AG04450 (cell line): Measurements from ENCODE around the gene TRUB1. TPM values are rescaled to one million over a fixed set of nuclear protein-coding genes. Genes with fewer than 3 reads are reported as not detected.

ENCODE experiments used
- CTCF ChIA-PET: fragments of 300-600, 350-600 bp; formaldehyde crosslinking; extraction: SDS; loops from one replicate; lab custom pipeline; 2022; ENCODE audit warnings: antibody characterized with exemption, inconsistent platforms; lab: Charles Lee
- POLR2A ChIA-PET: fragments of 350-600 bp; formaldehyde crosslinking; extraction: SDS; loops from one replicate; lab custom pipeline; 2021; ENCODE audit warnings: antibody characterized with exemption, inconsistent platforms; lab: Yijun Ruan, JAX
- DNase-seq: peaks from one replicate; pipeline ENCODE4 v3.0.0-alpha.2; 2011; ENCODE audit warnings: low read depth, low spot score
- H3K27ac ChIP-seq: one replicate; pipeline ENCODE4 v1.5.1; 2012; ENCODE audit warnings: low read depth, low read length, control low read depth
- H3K27me3 ChIP-seq: one replicate; pipeline ENCODE4 v1.6.0; 2012; ENCODE audit warnings: low read length; ENCODE audit not compliant: control insufficient read depth, insufficient read depth
- H3K4me3 ChIP-seq: 2 replicates; pipeline ENCODE4 v1.5.1; 2011; ENCODE audit warnings: mild to moderate bottlenecking, low read depth, low read length, control low read depth
- H3K9me3 ChIP-seq: 2 replicates; pipeline ENCODE4 v1.5.1; 2012; ENCODE audit warnings: low read length; ENCODE audit not compliant: control insufficient read depth, insufficient read depth
- CTCF ChIP-seq: IDR thresholded peaks from 2 replicates; pipeline ENCODE4 v1.5.1; 2011; ENCODE audit warnings: low read depth, low read length, control low read depth, inconsistent platforms
- polyA plus RNA-seq: library from polyadenylated mRNA; depleted of rRNA; stranded (reverse); fragments of >200 nt; gene quantifications from 2 replicates; pipeline ENCODE4 v1.2.3, GENCODE V29; 2011

Gene TRUB1
- polyA plus RNA-seq, 1 experiment, result 21.0 TPM

GRCh38 chr10:114922003-114922402 is 16.0 kb upstream of the TRUB1 start:
- no peak for DNase-seq
- ChIA-PET POLR2A (no interaction called here), CTCF (interaction anchor here (1.0 kb wide), 1 partner anchor 101 kb away, joined by 3 read pairs; the partner anchor contains the start of gene FHIP2A)
- no peaks in the 10 kb centered on the region for H3K27me3 ChIP-seq
- no peak overlapping the region for H3K27ac ChIP-seq
- H3K4me3 ChIP-seq, result no peak overlapping the region
- no peak for TF ChIP-seq CTCF
- H3K9me3 ChIP-seq, result no peaks in the 10 kb centered on the region

- Histone ChIP-seq H3K4me3 (no peak overlapping the region), H3K9me3 (no peaks in the 10 kb centered on the region), H3K27ac (no peak overlapping the region), H3K27me3 (no peaks in the 10 kb centered on the region)
- no peak for DNase-seq
- TF ChIP-seq CTCF, result no peak
- POLR2A ChIA-PET, result no interaction called here
- CTCF ChIA-PET, result interaction anchor here (1.1 to 1.6 kb wide), 3 partner anchors 46 to 102 kb away, joined by 5 to 6 read pairs (median 5); no protein-coding TSS in a partner anchor
Observed at GRCh38 chr10:114923551-114923950, 14.4 kb upstream of the TRUB1 start.

- ChIA-PET POLR2A (no interaction called here), CTCF (interaction anchor here (0.6 kb wide), 1 partner anchor 124 kb away, joined by 3 read pairs; no protein-coding TSS in a partner anchor)
- DNase-seq, result no peak
- no peak overlapping the region for H3K27ac ChIP-seq
- no peak overlapping the region for H3K4me3 ChIP-seq
- no peaks in the 10 kb centered on the region for H3K9me3 ChIP-seq
- no peaks in the 10 kb centered on the region for H3K27me3 ChIP-seq
- no peak for TF ChIP-seq CTCF
Observed at GRCh38 chr10:114925587-114926586, 12.1 kb upstream of the TRUB1 start.

- POLR2A ChIA-PET, result no interaction called here
- no peak for DNase-seq
Observed at GRCh38 chr10:114928818-114929217, 9.2 kb upstream of the TRUB1 start.

More at GRCh38 chr10:114928818-114929217, 9.2 kb upstream of the TRUB1 start:
- Histone ChIP-seq H3K9me3 (no peaks in the 10 kb centered on the region), H3K27ac (no peak overlapping the region), H3K27me3 (peaks cover 2% of the 10 kb centered on the region), H3K4me3 (no peak overlapping the region)
- TF ChIP-seq CTCF, result no peak
- CTCF ChIA-PET, result no interaction called here
